ENCODE measurements around the gene TBX10.

TBX10 gene

GRCh38 chr11:67631853-67632174, 7.7 kb downstream of the TBX10 start:
- peak; percentile 70 for DNase-seq (ENCODE audit: low spot score)
- Histone ChIP-seq H3K4me3 (no peak overlapping the region), H3K27ac (no peak overlapping the region)
- no peak for TF ChIP-seq CTCF (IDR thresholded peaks at IDR 0.05)

- TF ChIP-seq CTCF (IDR thresholded peaks at IDR 0.05) = no peak
- Histone ChIP-seq H3K4me3 (no peak overlapping the region), H3K27ac (peak overlapping the region in 1 of 2 donors; percentile 98)
- peak; percentile 66 for DNase-seq (ENCODE audit: low spot score)
Observed at GRCh38 chr11:67631411-67631810, 8.2 kb downstream of the TBX10 start.

GRCh38 chr11:67630943-67631331, 8.6 kb downstream of the TBX10 start:
- no peak for DNase-seq (ENCODE audit: low spot score)
- no peak for TF ChIP-seq CTCF (IDR thresholded peaks at IDR 0.05)
- peak overlapping the region; percentile 72 for H3K4me3 ChIP-seq
- H3K27ac ChIP-seq = peak overlapping the region; percentile 60 to 98

- peak overlapping the region; percentile 72 for H3K4me3 ChIP-seq
- peak; percentile 100 for DNase-seq (ENCODE audit: low spot score)
- peak; percentile 51 for TF ChIP-seq CTCF (IDR thresholded peaks at IDR 0.05)
- H3K27ac ChIP-seq = peak overlapping the region; percentile 84 to 98
Observed at GRCh38 chr11:67630228-67630942, 9.2 kb downstream of the TBX10 start.

GRCh38 chr11:67629386-67630227, 10.0 kb downstream of the TBX10 start, which contains the start of gene NUDT8:
TSS of gene NUDT8 (minus strand) at chr11:67629937. CDS start at chr11:67629911, 26 bp downstream.
- Histone ChIP-seq H3K4me3 (peak within 1 kb of the TSS; percentile 72), H3K27ac (peak within 1 kb of the TSS; percentile 84 to 98)
- TF ChIP-seq CTCF (IDR thresholded peaks at IDR 0.05) = peak; percentile 91
- DNase-seq (ENCODE audit: low spot score) = no peak

- peak overlapping the region; percentile 72 for H3K4me3 ChIP-seq
- no peak for TF ChIP-seq CTCF (IDR thresholded peaks at IDR 0.05)
- peak overlapping the region; percentile 84 to 98 for H3K27ac ChIP-seq
- no peak for DNase-seq (ENCODE audit: low spot score)
Observed at GRCh38 chr11:67628710-67629385, 10.7 kb downstream of the TBX10 start.
